Fibroblast of lung (primary cell): Measurements from ENCODE around the gene VWC2L. TPM values are rescaled to one million over a fixed set of nuclear protein-coding genes. Genes with fewer than 3 reads are reported as not detected.
A peak's percentile ranks its signal among the peaks of the same experiment; 100 is the strongest.

Experiments used
- DNase-seq, 2 donors: peaks; one replicate each; pipeline versions ENCODE4 v3.0.0 to v3.0.0-alpha.2; 2010; ENCODE audit warnings: low read depth in 2 of 2
- H2AFZ ChIP-seq: 2 replicates; pipeline ENCODE4 v1.5.1; 2012; ENCODE audit warnings: low read length, control low read depth, inconsistent platforms
- H3K27ac ChIP-seq: 2 replicates; pipeline ENCODE4 v1.5.1; 2011; ENCODE audit warnings: low read length, control low read depth; ENCODE audit not compliant: insufficient read depth
- H3K27me3 ChIP-seq: 2 replicates; pipeline ENCODE4 v1.5.1; 2011; ENCODE audit warnings: mild to moderate bottlenecking, low read length; ENCODE audit not compliant: control insufficient read depth, insufficient read depth
- H3K36me3 ChIP-seq: 2 replicates; pipeline ENCODE4 v1.5.1; 2011; ENCODE audit warnings: low read length; ENCODE audit not compliant: control insufficient read depth, insufficient read depth
- H3K4me1 ChIP-seq: 2 replicates; pipeline ENCODE4 v1.5.1; 2011; ENCODE audit warnings: low read length; ENCODE audit not compliant: control insufficient read depth, insufficient read depth; ENCODE audit errors: extremely low read depth
- H3K4me2 ChIP-seq: 2 replicates; pipeline ENCODE4 v1.5.1; 2011; ENCODE audit warnings: low read length, control low read depth; ENCODE audit not compliant: insufficient read depth; ENCODE audit errors: extremely low read depth
- H3K4me3 ChIP-seq, 4 experiments: fragments of 200-600 bp in 1 of 4; sonication (generic) in 1 of 4; replicated peaks in 1 of 4; 2 replicates each; pipeline ENCODE4 v1.5.1; 2011 to 2016; ENCODE audit warnings: low read length in 4 of 4, low read depth in 3 of 4, mild to moderate bottlenecking in 3 of 4, control low read depth in 2 of 4, inconsistent platforms in 1 of 4, mixed read lengths in 1 of 4; ENCODE audit not compliant: insufficient read depth in 1 of 4; ENCODE audit errors: control extremely low read depth in 1 of 4
- H3K79me2 ChIP-seq: 2 replicates; pipeline ENCODE4 v1.5.1; 2012; ENCODE audit warnings: mild to moderate bottlenecking, low read length, inconsistent platforms; ENCODE audit not compliant: control insufficient read depth, insufficient read depth
- H3K9ac ChIP-seq: 2 replicates; pipeline ENCODE4 v1.5.1; 2011; ENCODE audit warnings: mild to moderate bottlenecking, low read length, control low read depth; ENCODE audit not compliant: insufficient read depth
- H3K9me3 ChIP-seq: 2 replicates; pipeline ENCODE4 v1.5.1; 2012; ENCODE audit warnings: low read depth, low read length; ENCODE audit not compliant: control insufficient read depth, insufficient read depth
- H4K20me1 ChIP-seq: 2 replicates; pipeline ENCODE4 v1.5.1; 2011; ENCODE audit warnings: low read length; ENCODE audit not compliant: control insufficient read depth, insufficient read depth; ENCODE audit errors: extremely low read depth
- CTCF ChIP-seq, 2 donors: IDR thresholded peaks in 1 of 2; conservative IDR thresholded peaks in 1 of 2; 1 replicate in 1 of 2; 2 replicates in 1 of 2; pipeline ENCODE4 v1.5.1; 2011 to 2012; ENCODE audit warnings: low read length in 2 of 2, control low read depth in 1 of 2, inconsistent platforms in 1 of 2, low read depth in 1 of 2, mild to moderate bottlenecking in 1 of 2
- EZH2 ChIP-seq: IDR thresholded peaks from 2 replicates; pipeline ENCODE4 v1.5.1; 2012; ENCODE audit warnings: low read length, control low read depth, mild to moderate bottlenecking; ENCODE audit errors: missing control alignments
- polyA plus RNA-seq, 2 donors: library from polyadenylated mRNA; depleted of rRNA in 1 of 2; stranded (reverse) in 1 of 2; unstranded in 1 of 2; fragments of >200 nt; gene quantifications; 2 replicates each; pipeline ENCODE4 v1.2.1, GENCODE V29; 2011 to 2012; ENCODE audit warnings: missing spikeins in 1 of 2
- total RNA-seq: library from RNA; depleted of rRNA; stranded (reverse); fragments of >200 nt; gene quantifications from 2 replicates; pipeline ENCODE4 v1.2.1, GENCODE V29; 2014

The VWC2L gene
- total and polyA plus RNA-seq, 2 donors (not counting 1 experiment from before 2014, with no cell fraction given): not detected

DNA sequence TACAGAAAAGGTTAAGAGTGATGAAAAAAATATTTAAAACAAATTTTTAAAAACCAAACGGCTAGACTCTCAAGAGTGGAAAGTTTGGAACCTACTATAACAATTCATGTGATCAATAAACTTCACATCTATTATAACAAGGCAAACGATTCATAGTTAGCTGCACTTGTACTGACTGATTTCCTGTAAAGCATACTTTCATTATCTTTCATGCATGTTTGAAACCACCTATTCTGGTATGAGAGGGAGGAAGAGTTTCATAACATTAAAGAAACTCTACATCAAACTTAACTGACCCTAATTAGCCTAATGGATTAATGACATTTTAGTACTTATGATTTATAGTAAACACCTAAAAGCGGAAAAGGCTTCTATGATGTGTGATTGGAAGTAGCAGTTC lies 43.7 kb upstream of the VWC2L start:
- H4K20me1 ChIP-seq: no peaks in the 10 kb centered on the region
- no peak overlapping the region for H3K9ac ChIP-seq
- no peaks in the 10 kb centered on the region for H3K9me3 ChIP-seq
- no peak overlapping the region for H3K27ac ChIP-seq
- no peaks in the 10 kb centered on the region for H3K79me2 ChIP-seq
- H3K4me3 ChIP-seq: no peak overlapping the region
- H2AFZ ChIP-seq: no peak overlapping the region
- TF ChIP-seq EZH2 (no peak), CTCF (conservative IDR thresholded peaks at IDR 0.05 in 1 of 2, IDR thresholded peaks at IDR 0.05 in 1 of 2; ENCODE audit: low read depth in 1 of 2, low read length in 2 of 2) (no peak)
- H3K27me3 ChIP-seq: no peaks in the 10 kb centered on the region
- no peak for DNase-seq
- no peaks in the 10 kb centered on the region for H3K4me1 ChIP-seq
- H3K36me3 ChIP-seq: no peaks in the 10 kb centered on the region
- H3K4me2 ChIP-seq: no peak overlapping the region

- H2AFZ ChIP-seq: no peak overlapping the region
- no peaks in the 10 kb centered on the region for H3K27me3 ChIP-seq
- H3K36me3 ChIP-seq: no peaks in the 10 kb centered on the region
Measured at GRCh38 chr2:214376618-214377285, 34.1 kb upstream of the VWC2L start.

DNA sequence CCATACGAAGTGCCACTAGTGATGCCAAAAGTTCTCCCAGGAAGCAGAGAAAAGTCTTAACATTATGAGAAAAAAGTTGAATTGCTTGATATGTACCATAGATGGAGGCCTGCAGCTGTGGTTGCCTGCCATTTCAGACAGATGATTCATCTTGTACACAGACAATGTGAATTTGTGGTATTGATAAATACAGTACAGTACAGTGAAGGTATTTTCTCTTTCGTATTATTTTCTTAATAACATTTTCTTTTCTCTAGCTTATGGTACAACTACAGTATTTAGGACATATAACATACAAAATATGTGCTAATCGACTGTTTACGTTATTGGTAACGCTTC lies 33.6 kb upstream of the VWC2L start:
- Histone ChIP-seq H2AFZ (no peak overlapping the region), H3K4me2 (no peak overlapping the region), H3K79me2 (no peaks in the 10 kb centered on the region), H3K27ac (no peak overlapping the region), H3K27me3 (no peaks in the 10 kb centered on the region), H3K9ac (no peak overlapping the region), H3K36me3 (no peaks in the 10 kb centered on the region), H3K4me3 (no peak overlapping the region), H4K20me1 (no peaks in the 10 kb centered on the region), H3K9me3 (no peaks in the 10 kb centered on the region), H3K4me1 (no peaks in the 10 kb centered on the region)
- peak in 1 of 2 donors; percentile 63 for DNase-seq
- TF ChIP-seq EZH2 (no peak), CTCF (conservative IDR thresholded peaks at IDR 0.05 in 1 of 2, IDR thresholded peaks at IDR 0.05 in 1 of 2; ENCODE audit: low read depth in 1 of 2, low read length in 2 of 2) (no peak)

More at GRCh38 chr2:214376618-214377285, 34.1 kb upstream of the VWC2L start:
- H3K9ac ChIP-seq: no peak overlapping the region
- no peaks in the 10 kb centered on the region for H3K4me1 ChIP-seq
- H3K27ac ChIP-seq: no peak overlapping the region
- H3K4me2 ChIP-seq: no peak overlapping the region
- no peak for TF ChIP-seq CTCF (conservative IDR thresholded peaks at IDR 0.05 in 1 of 2, IDR thresholded peaks at IDR 0.05 in 1 of 2; ENCODE audit: low read depth in 1 of 2, low read length in 2 of 2)
- TF ChIP-seq EZH2: no peak
- no peaks in the 10 kb centered on the region for H3K9me3 ChIP-seq
- no peak overlapping the region for H3K4me3 ChIP-seq
- H3K79me2 ChIP-seq: no peaks in the 10 kb centered on the region
- DNase-seq: no peak
- no peaks in the 10 kb centered on the region for H4K20me1 ChIP-seq
